Fibroblast of pulmonary artery (primary cell): Measurements from ENCODE around the gene GBF1.

Source experiments
- DNase-seq: peaks from one replicate; pipeline ENCODE4 v3.0.0-alpha.2; 2010; ENCODE audit warnings: low read depth
- H3K4me3 ChIP-seq: replicated peaks from 2 replicates; pipeline ENCODE4 v1.5.1; 2011; ENCODE audit warnings: low read depth, mild to moderate bottlenecking, control low read depth, low read length, moderate library complexity
- TF ChIP-seq, protein P1 (sequence below): IDR thresholded peaks from 2 replicates; pipeline ENCODE4 v1.5.1; 2011; ENCODE audit warnings: mild to moderate bottlenecking, control low read depth, low read length, inconsistent platforms; ENCODE audit errors: missing control alignments

The GBF1 gene

DNA sequence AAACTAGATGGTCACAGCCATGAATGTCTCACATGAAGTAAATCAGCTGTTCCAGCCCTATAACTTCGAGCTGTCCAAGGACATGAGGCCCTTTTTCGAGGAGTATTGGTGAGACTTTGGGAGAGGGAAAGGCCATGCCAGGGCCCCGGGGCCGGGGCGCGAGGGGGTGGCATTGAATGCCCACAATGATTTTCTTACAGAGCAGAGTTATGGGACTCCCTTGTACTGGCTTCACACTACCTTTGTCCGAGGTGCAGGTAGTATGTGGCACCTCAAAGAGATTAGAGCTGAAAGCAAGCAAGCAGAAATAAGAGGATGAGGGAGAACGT lies 18.8 kb upstream of the GBF1 start:
- TF ChIP-seq, protein P1, sequence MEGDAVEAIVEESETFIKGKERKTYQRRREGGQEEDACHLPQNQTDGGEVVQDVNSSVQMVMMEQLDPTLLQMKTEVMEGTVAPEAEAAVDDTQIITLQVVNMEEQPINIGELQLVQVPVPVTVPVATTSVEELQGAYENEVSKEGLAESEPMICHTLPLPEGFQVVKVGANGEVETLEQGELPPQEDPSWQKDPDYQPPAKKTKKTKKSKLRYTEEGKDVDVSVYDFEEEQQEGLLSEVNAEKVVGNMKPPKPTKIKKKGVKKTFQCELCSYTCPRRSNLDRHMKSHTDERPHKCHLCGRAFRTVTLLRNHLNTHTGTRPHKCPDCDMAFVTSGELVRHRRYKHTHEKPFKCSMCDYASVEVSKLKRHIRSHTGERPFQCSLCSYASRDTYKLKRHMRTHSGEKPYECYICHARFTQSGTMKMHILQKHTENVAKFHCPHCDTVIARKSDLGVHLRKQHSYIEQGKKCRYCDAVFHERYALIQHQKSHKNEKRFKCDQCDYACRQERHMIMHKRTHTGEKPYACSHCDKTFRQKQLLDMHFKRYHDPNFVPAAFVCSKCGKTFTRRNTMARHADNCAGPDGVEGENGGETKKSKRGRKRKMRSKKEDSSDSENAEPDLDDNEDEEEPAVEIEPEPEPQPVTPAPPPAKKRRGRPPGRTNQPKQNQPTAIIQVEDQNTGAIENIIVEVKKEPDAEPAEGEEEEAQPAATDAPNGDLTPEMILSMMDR, result no peak
- no peak for DNase-seq
- H3K4me3 ChIP-seq, result peak overlapping the region; percentile 1

DNA sequence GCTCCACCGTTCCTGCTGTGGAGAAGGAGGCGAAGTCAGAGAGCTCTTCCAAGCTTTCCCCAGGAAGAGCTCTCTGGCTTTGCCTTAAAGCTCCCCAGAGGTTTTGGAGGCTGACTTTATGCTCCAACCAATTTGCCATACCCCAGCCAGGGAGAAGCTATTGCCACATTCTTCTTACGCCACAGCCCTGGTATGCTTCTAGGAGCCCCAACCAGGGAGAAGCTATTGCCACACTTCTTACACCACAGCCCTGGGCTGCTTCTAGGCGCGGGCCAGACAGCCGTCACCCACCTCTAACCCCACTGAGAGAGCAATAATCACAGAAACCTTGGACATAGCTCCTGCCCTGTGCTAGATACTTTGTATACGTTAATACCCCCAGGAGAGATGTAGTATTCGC lies 18.3 kb upstream of the GBF1 start:
- TF ChIP-seq, protein P1, result no peak
- DNase-seq, result peak; percentile 73
- no peak overlapping the region for H3K4me3 ChIP-seq

DNA sequence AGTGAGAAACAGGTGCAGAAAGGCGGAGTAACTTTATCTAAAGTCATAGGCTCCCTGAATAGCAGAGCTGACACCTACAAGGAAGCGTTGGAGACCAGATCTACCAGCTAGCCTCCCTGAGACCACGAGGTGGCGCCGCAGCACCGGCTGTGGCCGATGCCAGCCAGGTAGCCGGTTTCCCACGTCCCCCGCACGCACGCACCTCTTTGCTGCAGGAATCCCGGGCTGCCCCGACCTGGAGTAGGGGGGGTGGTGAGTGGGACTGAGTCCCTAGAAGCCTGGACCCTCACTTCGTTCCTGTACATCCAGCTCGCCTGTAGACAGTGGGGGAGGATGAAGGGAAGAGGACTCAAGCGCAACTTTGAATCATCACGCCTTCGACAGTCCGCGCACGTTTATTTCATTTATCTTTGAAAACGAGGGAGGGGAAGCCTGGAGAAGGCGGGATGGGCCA lies 15.5 kb upstream of the GBF1 start:
- TF ChIP-seq, protein P1, result peak; percentile 99
- DNase-seq, result peak; percentile 79
- peak overlapping the region; percentile 38 for H3K4me3 ChIP-seq

DNA sequence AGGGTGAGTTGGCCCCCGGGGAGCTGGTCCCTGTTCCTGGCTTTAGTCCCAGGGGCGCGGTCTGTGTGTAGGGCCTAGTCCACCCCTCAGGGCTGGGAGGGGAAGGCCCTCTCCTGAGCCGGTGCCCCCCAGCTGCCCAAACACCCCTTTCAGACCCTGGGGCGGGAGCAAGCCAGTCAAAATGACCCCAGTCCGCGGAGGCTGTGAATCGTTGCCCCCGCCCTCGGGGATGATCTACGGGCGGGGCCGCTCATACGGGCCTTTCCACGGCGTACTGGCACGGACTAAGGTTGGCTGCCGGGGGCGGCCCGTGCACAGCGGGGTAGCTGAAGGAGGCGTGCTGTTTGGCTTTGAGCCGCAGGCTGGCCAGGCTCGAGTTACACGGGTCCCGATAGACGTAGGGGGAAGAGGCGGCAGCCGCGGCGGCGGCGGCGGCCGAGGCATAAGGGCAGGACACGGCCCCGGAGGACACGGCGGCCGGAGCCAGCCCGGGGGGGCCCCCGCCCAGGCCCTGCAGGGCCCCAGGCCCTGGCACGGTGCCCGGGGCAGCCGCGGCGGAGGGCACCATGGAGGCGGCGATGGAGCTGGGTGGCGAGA lies 15.0 kb upstream of the GBF1 start:
- H3K4me3 ChIP-seq, result peak overlapping the region; percentile 44
- DNase-seq, result peak; percentile 56
- TF ChIP-seq, protein P1, result no peak

DNA sequence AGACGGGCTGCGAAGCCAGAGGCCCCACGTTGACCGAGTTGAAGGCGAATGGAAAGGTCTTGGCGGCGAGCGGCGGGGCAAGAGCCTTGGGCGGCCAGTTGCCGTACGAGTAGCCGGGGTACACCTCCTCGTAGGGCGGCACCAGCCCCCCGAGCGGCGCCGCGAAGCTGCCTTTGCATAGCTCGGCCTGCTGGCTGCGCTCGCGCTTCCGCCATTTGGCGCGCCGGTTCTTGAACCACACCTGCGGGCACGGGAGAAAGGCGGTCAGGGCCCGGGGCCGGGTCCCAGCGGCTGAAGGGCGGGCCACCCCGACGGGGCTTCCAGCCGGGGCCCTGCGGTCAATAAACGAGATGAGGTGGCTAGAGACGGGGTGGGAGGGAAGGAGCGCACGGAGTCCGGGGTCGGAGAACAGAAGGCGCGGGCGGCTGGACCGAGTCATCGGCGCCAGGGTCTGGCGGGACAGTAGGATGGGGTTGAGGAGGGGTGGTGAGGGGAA lies 14.4 kb upstream of the GBF1 start:
- TF ChIP-seq, protein P1, result peak; percentile 24
- peak overlapping the region; percentile 44 for H3K4me3 ChIP-seq
- DNase-seq, result peak; percentile 17

DNA sequence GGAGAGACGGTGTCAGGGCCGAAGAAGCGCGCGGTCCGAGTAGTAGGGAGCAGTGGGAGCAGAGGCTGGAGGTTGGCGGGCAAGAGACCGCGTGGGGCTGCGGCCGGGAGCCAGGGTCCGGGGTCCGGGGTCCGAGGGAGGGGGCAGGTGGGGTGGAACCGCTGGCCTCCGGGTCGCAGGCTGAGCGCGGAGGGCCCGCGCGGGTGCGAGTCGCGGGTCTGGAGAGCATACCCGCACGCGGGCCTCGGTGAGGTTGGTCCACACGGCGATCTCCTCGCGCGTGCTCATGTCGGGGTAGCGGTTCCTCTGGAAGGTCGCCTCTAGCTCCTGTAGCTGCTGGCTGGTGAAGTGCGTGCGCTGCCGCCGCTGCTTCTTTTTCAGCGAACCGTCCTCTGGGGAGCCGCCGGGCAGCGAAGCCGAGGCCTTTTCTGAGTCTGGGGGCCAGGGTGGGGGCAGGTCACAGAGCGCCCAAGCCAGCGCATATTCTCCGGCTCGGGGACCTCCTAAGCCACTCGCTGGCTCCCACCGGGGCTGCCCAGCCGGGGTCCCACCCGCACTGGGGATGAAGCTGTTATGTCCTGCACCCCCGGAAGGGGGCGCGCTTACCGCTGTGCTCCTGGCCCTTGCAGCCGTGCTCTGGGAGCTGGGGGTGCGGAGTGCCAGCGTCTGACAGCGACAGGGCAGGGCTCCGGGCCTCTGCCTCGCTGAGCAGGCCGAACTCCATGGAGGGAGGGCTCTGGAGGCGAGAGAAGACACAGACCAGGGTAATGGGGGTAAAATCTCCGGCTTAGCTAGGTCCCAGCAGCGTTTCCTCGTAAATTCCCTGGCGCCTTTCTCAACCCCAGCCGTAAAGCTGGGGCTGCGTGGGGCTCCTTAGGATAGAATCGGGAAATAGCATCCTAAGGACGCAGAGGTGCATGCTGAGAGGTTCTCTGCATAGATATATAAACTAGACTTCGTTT lies 13.7 kb upstream of the GBF1 start:
- peak overlapping the region; percentile 44 for H3K4me3 ChIP-seq
- TF ChIP-seq, protein P1, result peak; percentile 69
- DNase-seq, result peak; percentile 39
